ENCODE data around the gene DNAJC5.
"Not testable (repeated sequence)": the region's sequence is repeated elsewhere in the genome, so short reads cannot be mapped to it uniquely, and the experiment has no call there.

DNAJC5 gene

GRCh38 chr20:63861365-63861934 is 33.5 kb upstream of the DNAJC5 start, which contains the start of gene ABHD16B:
ABHD16B (plus strand) TSS chr20:63861498; CDS start chr20:63861541, 43 bp downstream.
- DNase-seq (ENCODE audit: low spot score): no peak

GRCh38 chr20:63861981-63862901 is 32.7 kb upstream of the DNAJC5 start:
- no peak for DNase-seq (ENCODE audit: low spot score)

GRCh38 chr20:63863021-63863797 is 31.7 kb upstream of the DNAJC5 start:
- no peak for DNase-seq (ENCODE audit: low spot score)

GRCh38 chr20:63863798-63864544 is 31.0 kb upstream of the DNAJC5 start:
- DNase-seq (ENCODE audit: low spot score): peak; percentile 73

GRCh38 chr20:63864545-63864977 is 30.4 kb upstream of the DNAJC5 start:
- no peak for DNase-seq (ENCODE audit: low spot score)

GRCh38 chr20:63864978-63865640 is 29.8 kb upstream of the DNAJC5 start, which contains the start of gene TPD52L2:
TPD52L2 (plus strand) TSS chr20:63865270; CDS start chr20:63865366, 96 bp downstream.
- peak; percentile 97 for DNase-seq (ENCODE audit: low spot score)

- not testable (repeated sequence) for DNase-seq (ENCODE audit: low spot score)
Observed at GRCh38 chr20:63867042-63867441, 27.9 kb upstream of the DNAJC5 start.

DNA sequence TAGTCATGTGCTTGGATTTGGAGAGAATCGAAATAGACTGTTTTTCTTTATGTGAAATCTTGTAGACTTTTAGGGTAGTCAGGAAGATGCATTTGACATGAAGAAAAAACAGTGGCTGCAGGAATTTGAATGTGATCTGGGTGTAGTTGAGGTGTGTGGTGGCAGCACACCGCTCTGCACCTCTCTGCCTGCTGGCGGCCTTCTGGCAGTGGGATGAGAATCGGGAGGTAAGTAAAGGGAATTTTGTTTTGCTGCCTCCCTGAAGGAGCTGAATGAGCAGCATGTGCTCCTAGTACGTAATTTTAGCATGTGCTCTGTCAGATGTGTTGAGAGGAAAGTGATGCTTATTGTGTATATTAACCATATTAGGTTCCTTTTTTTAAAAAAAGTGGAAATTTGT is 26.7 kb upstream of the DNAJC5 start:
- DNase-seq (ENCODE audit: low spot score): no peak

- DNase-seq (ENCODE audit: low spot score): no peak
Observed at GRCh38 chr20:63873477-63873971, 21.4 kb upstream of the DNAJC5 start.

DNA sequence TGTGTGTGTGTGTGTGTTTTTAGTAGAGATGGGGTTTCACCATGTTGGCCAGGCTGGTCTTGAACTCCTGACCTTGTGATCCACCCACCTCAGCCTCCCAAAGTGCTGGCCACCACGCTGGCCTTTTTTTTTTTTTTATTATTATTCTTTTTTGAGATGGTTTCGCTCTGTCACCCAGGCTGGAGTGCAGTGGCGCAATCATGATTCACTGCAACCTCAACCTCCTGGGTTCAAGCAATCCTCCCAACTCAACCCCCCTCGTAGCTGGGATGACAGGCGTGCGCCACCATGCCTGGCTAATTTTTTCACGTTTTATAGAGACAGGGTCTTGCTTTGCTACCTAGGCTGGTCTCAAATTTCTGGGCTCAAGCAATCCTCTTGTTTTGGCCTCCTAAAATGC is 20.7 kb upstream of the DNAJC5 start:
- not testable (repeated sequence) for DNase-seq (ENCODE audit: low spot score)

DNA sequence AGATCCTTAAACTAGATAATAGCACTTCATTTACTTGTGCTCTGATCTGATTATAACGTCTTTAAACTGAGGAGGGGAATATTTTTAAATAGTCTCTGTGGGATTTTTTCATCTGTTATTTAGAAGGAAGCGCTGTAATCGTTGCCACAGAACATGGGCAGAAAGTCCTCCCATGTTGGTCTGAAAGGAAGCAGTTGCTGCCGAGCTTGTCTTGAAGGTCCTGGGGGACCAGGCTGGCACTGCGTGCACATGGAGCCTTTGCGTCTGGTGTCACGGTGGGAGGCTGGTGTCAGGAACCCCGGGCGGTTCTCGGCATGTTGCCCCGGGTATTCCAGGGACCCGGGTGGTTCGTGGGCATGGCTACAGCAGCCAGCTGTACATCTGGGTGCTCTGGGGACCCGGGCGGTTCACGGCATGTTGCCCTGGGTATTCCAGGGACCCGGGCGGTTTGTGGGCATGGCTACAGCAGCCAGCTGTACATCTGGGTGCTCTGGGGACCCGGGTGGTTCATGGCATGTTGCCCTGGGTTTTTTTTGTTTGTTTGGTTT is 18.4 kb upstream of the DNAJC5 start:
- DNase-seq (ENCODE audit: low spot score): no peak

DNA sequence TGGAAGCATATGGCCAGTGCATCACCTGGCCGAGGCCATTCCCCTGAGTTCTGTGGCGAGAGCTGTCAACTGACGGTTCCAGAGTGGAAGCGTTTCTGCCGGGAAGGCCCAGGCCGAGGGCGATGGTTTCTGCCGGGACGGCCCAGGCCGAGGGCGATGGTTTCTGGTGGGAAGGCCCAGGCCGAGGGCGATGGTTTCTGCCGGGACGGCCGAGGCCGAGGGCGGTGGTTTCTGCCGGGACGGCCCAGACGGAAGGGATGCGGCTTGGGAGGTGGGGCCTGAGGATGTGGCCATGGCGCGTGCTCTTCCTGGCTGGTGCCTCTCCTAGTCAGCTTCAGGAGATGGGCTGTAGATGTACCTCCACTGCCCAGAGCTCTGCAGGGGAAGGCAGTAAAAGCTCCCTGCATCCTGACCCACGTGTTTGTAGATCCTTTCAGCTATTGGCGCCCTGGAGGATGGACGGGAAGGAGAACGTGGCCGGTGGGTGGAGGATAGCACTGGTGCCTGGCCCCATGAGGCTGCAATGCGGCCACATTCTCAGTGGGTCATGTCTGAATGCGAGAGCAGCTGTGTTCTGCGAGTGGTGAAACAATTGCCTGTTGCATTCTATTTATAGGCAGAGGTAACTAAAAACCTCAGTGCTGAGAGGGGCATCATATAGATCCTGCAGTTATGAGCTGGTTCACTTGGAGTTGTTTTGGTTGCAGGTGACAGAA is 17.0 kb upstream of the DNAJC5 start:
- DNase-seq (ENCODE audit: low spot score): no peak

- no peak for DNase-seq (ENCODE audit: low spot score)
Observed at GRCh38 chr20:63878899-63879663, 15.8 kb upstream of the DNAJC5 start.

DNA sequence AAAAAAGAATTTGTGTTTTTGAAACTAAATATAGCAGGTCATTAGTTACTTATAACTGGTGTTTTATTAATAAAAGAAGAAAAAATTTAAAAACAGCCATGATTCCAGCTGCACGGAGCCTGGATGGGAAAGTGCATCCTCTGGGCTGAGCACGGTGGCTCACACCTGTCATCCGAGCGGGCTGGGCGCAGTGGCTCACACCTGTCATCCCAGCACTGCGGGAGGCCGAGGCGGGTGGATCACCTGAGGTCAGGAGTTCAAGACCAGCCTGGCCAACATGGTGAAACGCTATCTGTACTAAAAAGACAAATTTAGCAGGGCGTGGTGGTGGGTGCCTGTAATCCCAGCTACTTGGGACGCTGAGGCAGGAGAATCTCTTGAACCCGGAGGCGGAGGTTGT is 14.0 kb upstream of the DNAJC5 start:
- not testable (repeated sequence) for DNase-seq (ENCODE audit: low spot score)

GRCh38 chr20:63881451-63882226 is 13.3 kb upstream of the DNAJC5 start:
- DNase-seq (ENCODE audit: low spot score): peak; percentile 49

DNA sequence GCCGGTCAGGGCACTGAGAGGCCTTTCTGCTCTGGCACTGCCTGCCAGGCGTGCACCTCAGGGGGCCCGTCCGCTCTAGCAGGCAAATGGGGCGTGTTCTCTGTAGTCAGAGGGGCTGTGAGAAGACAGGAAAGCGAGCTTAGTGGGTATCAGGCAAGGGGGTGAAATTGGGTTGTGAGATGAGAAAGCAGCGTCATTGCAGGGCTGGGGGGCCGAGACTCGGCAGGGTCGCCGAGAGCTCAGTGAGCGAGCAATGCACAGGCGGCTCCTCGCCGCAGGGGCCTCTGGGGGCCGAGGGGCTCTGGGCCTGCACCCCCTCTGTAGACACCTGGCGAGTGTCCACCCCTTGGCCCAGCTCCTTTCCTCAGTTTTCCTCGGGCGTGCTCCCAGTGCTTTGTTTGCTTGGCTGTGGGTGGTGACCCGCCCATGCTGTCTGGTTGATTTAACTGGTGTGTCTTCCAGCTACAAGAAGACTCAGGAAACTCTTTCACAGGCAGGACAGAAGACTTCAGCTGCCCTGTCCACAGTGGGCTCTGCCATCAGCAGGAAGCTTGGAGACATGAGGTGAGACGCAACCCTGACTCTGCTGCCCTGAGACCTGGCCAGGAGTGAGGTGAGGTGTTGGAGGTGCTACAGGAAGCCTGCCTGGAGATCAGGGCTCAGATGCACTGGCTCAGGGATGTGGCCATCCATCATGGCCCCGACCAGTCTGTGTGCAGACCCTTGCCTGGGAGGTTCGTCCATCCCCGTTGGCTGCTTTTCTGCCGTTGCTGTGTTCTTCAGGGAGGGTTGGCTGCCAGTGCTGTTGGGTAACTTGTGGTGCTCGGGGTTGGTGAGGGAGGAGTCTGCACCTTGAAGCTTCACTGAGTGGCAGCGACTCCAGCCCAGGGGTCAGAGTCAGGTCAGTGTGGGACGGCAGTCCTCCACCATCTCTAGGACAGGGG is 12.4 kb upstream of the DNAJC5 start:
- DNase-seq (ENCODE audit: low spot score): no peak

- no peak for DNase-seq (ENCODE audit: low spot score)
Observed at GRCh38 chr20:63883201-63883593, 11.7 kb upstream of the DNAJC5 start.
